RWPE2 (cell line): ENCODE results near the gene KRT6B.
A peak's percentile ranks its signal among the peaks of the same experiment; 100 is the strongest.

Source experiments
- ATAC-seq: fragments of 200-7000 bp; cut with Tn5 transposase; 3 replicates; pipeline ENCODE4 v1.9.1; 2021; ENCODE audit warnings: low read depth
- DNase-seq: peaks from one replicate; pipeline ENCODE4 v3.0.0-alpha.2; 2020; ENCODE audit warnings: low spot score
- H3K27ac ChIP-seq: fragments of 450-650 bp; 2 replicates; pipeline ENCODE4 v1.5.1; 2017; ENCODE audit warnings: mild to moderate bottlenecking; ENCODE audit not compliant: poor library complexity, severe bottlenecking
- H3K27me3 ChIP-seq: fragments of 250-450 bp; sonication (Bioruptor Pico); 2 replicates; pipeline ENCODE4 v1.5.1; 2021; ENCODE audit warnings: mild to moderate bottlenecking, moderate library complexity; ENCODE audit not compliant: insufficient read depth, poor library complexity, severe bottlenecking
- H3K36me3 ChIP-seq: fragments of 250-450 bp; sonication (Bioruptor Pico); 2 replicates; pipeline ENCODE4 v1.5.1; 2020; ENCODE audit warnings: low read depth, mild to moderate bottlenecking, moderate library complexity
- H3K4me1 ChIP-seq: fragments of 250-450 bp; sonication (Bioruptor Pico); 2 replicates; pipeline ENCODE4 v1.5.1; 2021; ENCODE audit warnings: mild to moderate bottlenecking, moderate library complexity; ENCODE audit not compliant: insufficient read depth, poor library complexity, severe bottlenecking
- H3K4me3 ChIP-seq: fragments of 250-450 bp; sonication (Bioruptor Pico); 2 replicates; pipeline ENCODE4 v1.5.1; 2021; ENCODE audit warnings: mild to moderate bottlenecking, moderate library complexity; ENCODE audit not compliant: severe bottlenecking
- H3K9me3 ChIP-seq: fragments of 250-450 bp; sonication (Bioruptor Pico); 2 replicates; pipeline ENCODE4 v1.5.1; 2021; ENCODE audit warnings: mild to moderate bottlenecking, moderate library complexity; ENCODE audit not compliant: severe bottlenecking
- TF ChIP-seq, protein P1 (sequence below): fragments of 450-650 bp; IDR thresholded peaks from one replicate; pipeline ENCODE4 v1.5.1; 2017; ENCODE audit warnings: mild to moderate bottlenecking, moderate library complexity; ENCODE audit not compliant: poor library complexity, severe bottlenecking

The KRT6B gene

GRCh38 chr12:52487211-52487610 lies 35.3 kb upstream of the KRT6B start:
- DNase-seq (no peak), ATAC-seq (peak; percentile 13)
- Histone ChIP-seq H3K27ac (peak overlapping the region; percentile 100), H3K9me3 (peaks cover 11% of the 10 kb centered on the region), H3K4me1 (no peaks in the 10 kb centered on the region), H3K4me3 (no peak overlapping the region), H3K27me3 (no peaks in the 10 kb centered on the region), H3K36me3 (peaks cover 53% of the 10 kb centered on the region)
- TF ChIP-seq, protein P1, sequence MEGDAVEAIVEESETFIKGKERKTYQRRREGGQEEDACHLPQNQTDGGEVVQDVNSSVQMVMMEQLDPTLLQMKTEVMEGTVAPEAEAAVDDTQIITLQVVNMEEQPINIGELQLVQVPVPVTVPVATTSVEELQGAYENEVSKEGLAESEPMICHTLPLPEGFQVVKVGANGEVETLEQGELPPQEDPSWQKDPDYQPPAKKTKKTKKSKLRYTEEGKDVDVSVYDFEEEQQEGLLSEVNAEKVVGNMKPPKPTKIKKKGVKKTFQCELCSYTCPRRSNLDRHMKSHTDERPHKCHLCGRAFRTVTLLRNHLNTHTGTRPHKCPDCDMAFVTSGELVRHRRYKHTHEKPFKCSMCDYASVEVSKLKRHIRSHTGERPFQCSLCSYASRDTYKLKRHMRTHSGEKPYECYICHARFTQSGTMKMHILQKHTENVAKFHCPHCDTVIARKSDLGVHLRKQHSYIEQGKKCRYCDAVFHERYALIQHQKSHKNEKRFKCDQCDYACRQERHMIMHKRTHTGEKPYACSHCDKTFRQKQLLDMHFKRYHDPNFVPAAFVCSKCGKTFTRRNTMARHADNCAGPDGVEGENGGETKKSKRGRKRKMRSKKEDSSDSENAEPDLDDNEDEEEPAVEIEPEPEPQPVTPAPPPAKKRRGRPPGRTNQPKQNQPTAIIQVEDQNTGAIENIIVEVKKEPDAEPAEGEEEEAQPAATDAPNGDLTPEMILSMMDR = no peak

DNA sequence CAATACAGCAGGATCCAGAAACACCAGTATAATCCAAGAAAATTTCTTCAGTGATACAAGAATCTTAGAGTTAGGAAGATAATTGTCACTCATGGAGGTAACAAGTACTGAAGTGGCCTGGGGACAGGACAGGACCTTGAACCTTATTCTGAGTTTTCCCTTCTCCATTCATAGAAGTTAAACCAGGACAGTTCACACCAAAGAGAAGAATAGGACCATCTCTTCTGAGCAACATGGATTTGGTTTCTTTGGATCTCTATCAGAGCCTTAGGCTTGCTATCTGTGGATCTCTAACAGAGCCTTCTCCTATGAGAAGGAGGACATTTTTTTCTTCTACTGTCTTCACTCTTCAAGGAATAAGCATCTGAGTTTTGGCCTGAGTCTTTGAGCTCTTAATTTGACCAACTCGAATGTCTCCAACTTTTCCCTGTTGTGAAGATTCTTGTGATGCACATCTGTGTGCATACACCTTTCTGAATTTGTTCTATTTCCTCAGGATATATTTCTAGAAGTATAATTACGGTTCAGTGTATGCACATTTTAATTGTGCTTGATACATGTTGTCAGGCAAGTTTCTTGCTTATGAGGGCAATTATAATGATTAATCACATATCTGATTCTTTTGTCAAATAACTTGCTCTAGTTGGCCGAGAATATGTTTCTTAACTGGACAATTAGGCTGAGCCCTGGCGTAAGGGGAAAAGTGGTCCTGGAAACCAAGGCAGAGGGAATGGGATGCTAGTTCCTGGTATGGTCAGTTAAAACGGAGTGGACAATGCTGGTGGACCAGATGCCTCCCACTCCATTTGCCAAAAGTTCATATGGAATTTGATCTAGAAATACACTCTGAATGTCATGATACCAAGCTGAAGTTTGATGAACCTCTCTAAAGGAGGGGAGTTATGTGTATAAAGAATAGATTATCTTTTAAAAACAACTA lies 34.5 kb upstream of the KRT6B start:
- Histone ChIP-seq H3K27ac (peak overlapping the region; percentile 100), H3K27me3 (no peaks in the 10 kb centered on the region), H3K4me3 (no peak overlapping the region), H3K4me1 (no peaks in the 10 kb centered on the region), H3K36me3 (peaks cover 45% of the 10 kb centered on the region), H3K9me3 (peaks cover 11% of the 10 kb centered on the region)
- ATAC-seq (peak; percentile 32), DNase-seq (no peak)
- TF ChIP-seq, protein P1 = no peak

DNA sequence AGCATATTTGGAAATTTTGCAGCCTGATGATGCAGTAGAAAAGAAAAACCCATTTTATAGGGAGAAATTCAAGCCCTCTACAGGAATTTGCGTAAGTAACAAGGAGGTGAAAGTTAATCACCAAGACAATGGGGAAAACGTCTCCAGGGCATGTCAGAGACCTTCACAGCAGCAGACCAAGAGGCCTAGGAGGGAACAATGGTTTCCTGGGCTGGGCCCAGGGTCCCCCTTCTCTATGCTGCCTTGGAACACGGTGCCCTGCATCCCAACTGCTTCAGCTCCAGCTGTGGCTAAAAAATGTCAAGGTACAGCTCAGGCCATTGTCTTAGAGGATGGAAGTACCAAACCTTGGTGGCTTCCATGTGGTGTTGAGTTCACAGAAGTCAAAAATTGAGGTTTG lies 28.1 kb upstream of the KRT6B start:
- Histone ChIP-seq H3K36me3 (no peaks in the 10 kb centered on the region), H3K4me3 (no peak overlapping the region), H3K27me3 (no peaks in the 10 kb centered on the region), H3K9me3 (peaks cover 5% of the 10 kb centered on the region), H3K27ac (no peak overlapping the region), H3K4me1 (no peaks in the 10 kb centered on the region)
- TF ChIP-seq, protein P1 = no peak
- DNase-seq (no peak), ATAC-seq (no peak)

DNA sequence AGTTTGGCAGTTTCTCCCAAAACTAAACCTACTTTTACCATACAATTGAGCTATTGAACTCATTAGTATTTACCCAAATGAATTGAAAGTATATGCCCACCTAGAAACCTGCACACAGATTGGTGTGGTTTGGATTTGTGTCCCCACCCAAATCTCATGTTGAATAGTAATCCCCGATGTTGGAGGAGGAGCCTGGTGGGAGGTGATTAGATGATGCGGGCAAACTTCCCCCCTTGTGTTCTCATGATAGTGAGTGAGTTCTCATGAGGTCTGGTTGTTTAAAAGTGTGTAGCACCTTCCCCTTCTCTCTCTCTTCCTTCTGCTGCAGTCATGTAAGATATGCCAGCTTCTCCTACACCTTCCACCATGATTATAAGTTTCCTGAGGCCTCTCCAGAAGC lies 25.7 kb upstream of the KRT6B start:
- no peaks in the 10 kb centered on the region for H3K27me3 ChIP-seq
- TF ChIP-seq, protein P1 = no peak
- no peak overlapping the region for H3K4me3 ChIP-seq
- ATAC-seq = no peak
- DNase-seq = no peak
- H3K4me1 ChIP-seq = peaks cover 9% of the 10 kb centered on the region
- H3K27ac ChIP-seq = no peak overlapping the region
- no peaks in the 10 kb centered on the region for H3K36me3 ChIP-seq
- no peaks in the 10 kb centered on the region for H3K9me3 ChIP-seq

GRCh38 chr12:52474212-52474611 lies 22.3 kb upstream of the KRT6B start:
- Histone ChIP-seq H3K27ac (peak overlapping the region; percentile 29), H3K36me3 (no peaks in the 10 kb centered on the region), H3K27me3 (no peaks in the 10 kb centered on the region), H3K9me3 (no peaks in the 10 kb centered on the region), H3K4me3 (no peak overlapping the region), H3K4me1 (peaks cover 9% of the 10 kb centered on the region)
- ATAC-seq (no peak), DNase-seq (no peak)
- TF ChIP-seq, protein P1 = no peak
